C4-2B (cell line): ENCODE data around the gene MMP27.

ENCODE experiments used
- CTCF ChIP-seq: fragments of 450-650 bp; conservative IDR thresholded peaks from 2 replicates; pipeline ENCODE4 v1.5.1; 2017; ENCODE audit warnings: mild to moderate bottlenecking
- ZFX ChIP-seq: fragments of 450-650 bp; IDR thresholded peaks from 2 replicates; pipeline ENCODE4 v1.6.1; 2017

- TF ChIP-seq CTCF (no peak), ZFX (no peak)
These were observed 728 bp downstream of the MMP27 start for GRCh38 chr11:102704841-102705240.
